Panc1 (cell line): ENCODE measurements around the gene PHLPP1. TPM values are rescaled to one million over a fixed set of nuclear protein-coding genes. Genes with fewer than 3 reads are reported as not detected.

Source experiments
- ATAC-seq: fragments of 200-7000 bp; cut with Tn5 transposase; 2 replicates; pipeline ENCODE4 v1.9.1; 2020; ENCODE audit warnings: mild to moderate bottlenecking, moderate library complexity
- BruUV-seq: library from RNA; stranded (reverse); fragments of 400-500 nt; replicated peaks from 2 replicates; lab custom pipeline; 2021; lab: Mats Ljungman, UMichigan
- CTCF ChIA-PET: fragments of 300-600 bp; sonication (Branson Sonifier 250); formaldehyde crosslinking; loops from one replicate; lab custom pipeline; 2022; ENCODE audit warnings: antibody characterized with exemption; lab: Charles Lee
- POLR2A ChIA-PET: fragments of 300-600 bp; sonication (Branson Sonifier 250); formaldehyde crosslinking; loops from one replicate; lab custom pipeline; 2022; ENCODE audit warnings: antibody characterized with exemption; lab: Charles Lee
- DNase-seq: peaks from one replicate; pipeline ENCODE4 v3.0.0-alpha.2; 2010; ENCODE audit warnings: low read depth, low spot score
- H3K27ac ChIP-seq: 2 replicates; pipeline ENCODE4 v1.5.1; 2011; ENCODE audit warnings: mild to moderate bottlenecking, low read length, inconsistent platforms
- H3K27me3 ChIP-seq: fragments of 200-500 bp; sonication (Bioruptor generic); 2 replicates; pipeline ENCODE4 v1.6.0; 2014; ENCODE audit warnings: low read length, inconsistent platforms; ENCODE audit not compliant: control insufficient read depth, insufficient read depth
- H3K36me3 ChIP-seq: fragments of 200-500 bp; sonication (Bioruptor generic); 2 replicates; pipeline ENCODE4 v1.5.1; 2014; ENCODE audit warnings: inconsistent platforms, mild to moderate bottlenecking, low read length, moderate library complexity; ENCODE audit not compliant: control insufficient read depth, insufficient read depth
- H3K4me1 ChIP-seq: 2 replicates; pipeline ENCODE4 v1.5.1; 2011; ENCODE audit warnings: inconsistent platforms, mild to moderate bottlenecking, low read length, moderate library complexity; ENCODE audit not compliant: control insufficient read depth, insufficient read depth
- H3K4me3 ChIP-seq, 2 experiments: 2 replicates each; pipeline ENCODE4 v1.5.1; 2011 to 2012; ENCODE audit warnings: low read depth in 2 of 2, low read length in 2 of 2, mild to moderate bottlenecking in 2 of 2, inconsistent platforms in 1 of 2, moderate library complexity in 1 of 2
- H3K9me3 ChIP-seq: fragments of 200-500 bp; sonication (Bioruptor generic); 2 replicates; pipeline ENCODE4 v1.5.1; 2014; ENCODE audit warnings: low read depth, mild to moderate bottlenecking, inconsistent platforms, low read length, moderate library complexity; ENCODE audit not compliant: control insufficient read depth, insufficient read depth
- POLR2AphosphoS5 ChIP-seq: IDR thresholded peaks from 2 replicates; pipeline ENCODE4 v1.6.1; 2012; ENCODE audit warnings: mild to moderate bottlenecking, low read depth, low read length, moderate library complexity
- REST ChIP-seq, 2 experiments: IDR thresholded peaks; 2 replicates each; pipeline ENCODE4 v1.6.1; 2011 to 2012; ENCODE audit warnings: low read depth in 2 of 2, control low read depth in 1 of 2, low read length in 1 of 2, mild to moderate bottlenecking in 1 of 2, moderate library complexity in 1 of 2; ENCODE audit not compliant: insufficient read depth in 1 of 2
- SIN3A ChIP-seq: IDR thresholded peaks from 2 replicates; pipeline ENCODE4 v1.6.1; 2012; ENCODE audit warnings: low read depth, mild to moderate bottlenecking, low read length, moderate library complexity, borderline replicate concordance; ENCODE audit not compliant: insufficient read depth
- TCF7L2 ChIP-seq: IDR thresholded peaks from 2 replicates; pipeline ENCODE4 v1.6.1; 2011; ENCODE audit warnings: mild to moderate bottlenecking, low read depth, low read length, inconsistent platforms
- in situ Hi-C: cut with HindIII; loops from 2 replicates; pipeline ENCODE4 v1.10.0; 2016; ENCODE audit warnings: low sequenced_read_pairs, low pct_unique_long_range_greater_than_20kb
- intact Hi-C: fragments of 100-400 bp; cut with micrococcal nuclease; formaldehyde crosslinking; loops from one replicate; pipeline ENCODE4 v1.10.0; 2022; ENCODE audit not compliant: unreplicated experiment
- total RNA-seq: library from RNA; stranded (reverse); gene quantifications from one replicate; pipeline ENCODE4 v1.2.1, GENCODE V29; 2021; ENCODE audit not compliant: unreplicated experiment
- TF ChIP-seq, protein P1 (sequence below): fragments of 450-650 bp; IDR thresholded peaks from 2 replicates; pipeline ENCODE4 v1.5.1; 2017; ENCODE audit warnings: mild to moderate bottlenecking

PHLPP1 gene
- total RNA-seq, 1 experiment from 2014 or later, result 6.3 TPM

GRCh38 chr18:62777814-62778213, 62.5 kb downstream of the PHLPP1 start:
- no peaks in the 10 kb centered on the region for H3K9me3 ChIP-seq
- no peak overlapping the region for H3K27ac ChIP-seq
- in situ Hi-C loops, result no loop called here
- CTCF ChIA-PET, result no interaction called here
- H3K4me1 ChIP-seq, result no peaks in the 10 kb centered on the region
- DNase-seq (no peak), ATAC-seq (no peak)
- H3K4me3 ChIP-seq, result no peak overlapping the region
- no peaks in the 10 kb centered on the region for H3K36me3 ChIP-seq
- POLR2A ChIA-PET, result no interaction called here
- TF ChIP-seq POLR2AphosphoS5 (no peak), SIN3A (no peak), TCF7L2 (no peak), REST (IDR thresholded peaks at IDR 0.05; ENCODE audit: insufficient read depth in 1 of 2, low read depth in 2 of 2, low read length in 1 of 2) (no peak)
- TF ChIP-seq, protein P1, sequence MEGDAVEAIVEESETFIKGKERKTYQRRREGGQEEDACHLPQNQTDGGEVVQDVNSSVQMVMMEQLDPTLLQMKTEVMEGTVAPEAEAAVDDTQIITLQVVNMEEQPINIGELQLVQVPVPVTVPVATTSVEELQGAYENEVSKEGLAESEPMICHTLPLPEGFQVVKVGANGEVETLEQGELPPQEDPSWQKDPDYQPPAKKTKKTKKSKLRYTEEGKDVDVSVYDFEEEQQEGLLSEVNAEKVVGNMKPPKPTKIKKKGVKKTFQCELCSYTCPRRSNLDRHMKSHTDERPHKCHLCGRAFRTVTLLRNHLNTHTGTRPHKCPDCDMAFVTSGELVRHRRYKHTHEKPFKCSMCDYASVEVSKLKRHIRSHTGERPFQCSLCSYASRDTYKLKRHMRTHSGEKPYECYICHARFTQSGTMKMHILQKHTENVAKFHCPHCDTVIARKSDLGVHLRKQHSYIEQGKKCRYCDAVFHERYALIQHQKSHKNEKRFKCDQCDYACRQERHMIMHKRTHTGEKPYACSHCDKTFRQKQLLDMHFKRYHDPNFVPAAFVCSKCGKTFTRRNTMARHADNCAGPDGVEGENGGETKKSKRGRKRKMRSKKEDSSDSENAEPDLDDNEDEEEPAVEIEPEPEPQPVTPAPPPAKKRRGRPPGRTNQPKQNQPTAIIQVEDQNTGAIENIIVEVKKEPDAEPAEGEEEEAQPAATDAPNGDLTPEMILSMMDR, result no peak
- intact Hi-C loops, result no loop called here
- no peaks in the 10 kb centered on the region for H3K27me3 ChIP-seq
- BruUV-seq, result no TSS peak

DNA sequence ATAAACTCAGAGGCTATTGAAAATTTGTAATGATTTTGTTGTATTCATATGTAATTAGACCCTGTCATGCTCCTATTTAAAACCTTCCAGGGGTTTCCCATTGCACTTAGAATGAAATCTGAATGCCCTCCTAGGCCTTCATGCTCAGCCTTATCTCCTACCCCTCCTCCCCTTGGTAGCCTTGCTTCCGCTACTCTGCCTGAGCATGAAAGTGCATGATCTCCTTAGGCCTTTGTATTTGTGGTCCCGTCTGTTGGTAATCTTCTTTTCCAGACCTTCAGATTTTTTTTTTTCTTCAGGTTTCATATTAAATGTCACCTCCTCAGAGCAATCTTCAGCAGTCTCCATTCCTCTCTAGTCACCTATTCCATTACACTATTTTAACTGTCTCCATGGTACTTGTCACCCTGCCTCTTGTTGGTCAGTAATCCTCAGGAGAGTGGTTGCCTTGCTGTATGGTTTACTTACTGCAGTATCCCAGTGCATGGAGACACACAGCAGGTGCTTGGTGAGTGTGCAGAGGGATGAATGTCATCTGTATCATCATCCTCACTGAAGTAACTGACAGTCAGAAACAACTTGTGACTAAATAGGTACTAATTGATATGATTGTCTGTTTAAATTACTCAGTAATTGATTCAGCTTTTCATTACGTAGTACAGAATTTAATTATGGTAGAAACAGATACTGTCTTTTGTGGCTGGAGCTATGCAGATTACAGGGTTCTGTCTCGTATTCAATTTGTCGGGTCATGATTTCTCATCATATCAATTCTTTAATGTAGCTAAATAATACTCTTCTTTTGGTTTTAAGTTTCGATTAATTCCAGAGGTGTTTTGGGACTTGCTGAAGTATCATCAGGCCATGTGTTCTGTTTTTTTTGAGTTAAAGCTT, 63.9 kb downstream of the PHLPP1 start:
- ChIA-PET CTCF (no interaction called here), POLR2A (no interaction called here)
- TF ChIP-seq TCF7L2, result no peak
- TF ChIP-seq, protein P1, result no peak
- no peak for TF ChIP-seq SIN3A
- TF ChIP-seq REST (IDR thresholded peaks at IDR 0.05; ENCODE audit: insufficient read depth in 1 of 2, low read depth in 2 of 2, low read length in 1 of 2), result no peak
- no peak for TF ChIP-seq POLR2AphosphoS5
- in situ Hi-C loops (no loop called here), intact Hi-C loops (no loop called here)
- Histone ChIP-seq H3K9me3 (no peaks in the 10 kb centered on the region), H3K4me3 (no peak overlapping the region), H3K4me1 (no peaks in the 10 kb centered on the region), H3K36me3 (no peaks in the 10 kb centered on the region), H3K27me3 (no peaks in the 10 kb centered on the region), H3K27ac (no peak overlapping the region)
- no TSS peak for BruUV-seq
- no peak for DNase-seq
- ATAC-seq, result no peak
